K562 (cell line): Measurements from ENCODE around the gene ATP5F1D. TPM values are rescaled to one million over a fixed set of nuclear protein-coding genes. Genes with fewer than 3 reads are reported as not detected.

Source experiments
- FOS ChIP-seq: IDR thresholded peaks from 3 replicates; pipeline ENCODE4 v1.6.1; 2011; ENCODE audit not compliant: insufficient read length; ENCODE audit errors: extremely low read depth
- NR3C1 ChIP-seq: sonication (generic); formaldehyde crosslinking; IDR thresholded peaks from 2 replicates; pipeline ENCODE4 v1.8.1; 2022; ENCODE audit warnings: missing genetic modification reagents
- PCBP1 ChIP-seq: fragments of 200-400 bp; formaldehyde crosslinking; IDR thresholded peaks from 2 replicates; pipeline ENCODE4 v1.6.1; 2018; ENCODE audit warnings: mild to moderate bottlenecking, low read depth, low read length; ENCODE audit not compliant: poor library complexity, severe bottlenecking
- POLR2AphosphoS2 ChIP-seq: IDR thresholded peaks from 2 replicates; pipeline ENCODE4 v1.6.1; 2012; ENCODE audit warnings: low read length, improper control_type of control experiment
- RHOXF2B ChIP-seq: fragments of 250-450 bp; sonication (Bioruptor Pico); conservative IDR thresholded peaks from 2 replicates; pipeline ENCODE4 v1.5.1; 2021
- SNRNP70 ChIP-seq: fragments of 200-400 bp; formaldehyde crosslinking; optimal IDR thresholded peaks from 2 replicates; pipeline ENCODE3; 2017; ENCODE audit warnings: low read depth, low read length
- TBL1XR1 ChIP-seq, 2 experiments: IDR thresholded peaks; 2 replicates each; pipeline ENCODE4 v1.6.1; 2012; ENCODE audit warnings: improper control_type of control experiment in 2 of 2, low read length in 2 of 2, mild to moderate bottlenecking in 1 of 2
- WHSC1 ChIP-seq: IDR thresholded peaks from one replicate; pipeline ENCODE4 v1.6.1; 2012; ENCODE audit warnings: low read length, control low read depth, inconsistent platforms
- ZNF24 ChIP-seq: fragments of 450-650 bp; IDR thresholded peaks from 2 replicates; pipeline ENCODE4 v1.6.1; 2016
- polyA plus RNA-seq, 8 experiments: library from polyadenylated mRNA; depleted of rRNA in 4 of 8; stranded (reverse) in 5 of 8; unstranded in 3 of 8; fragments of >200 nt; fragmentation: Nextera tagmentation in 2 of 8; fragmentation: Illumina TruSeq in 1 of 8; extraction: Ambion mirVana in 2 of 8; extraction: Trizol in 1 of 8; gene quantifications; 2 replicates each; pipeline versions ENCODE4 v1.2.1 to v1.2.3, GENCODE V29; 2011 to 2014; ENCODE audit warnings: inconsistent platforms in 1 of 8, missing spikeins in 1 of 8
- total RNA-seq, 7 experiments: library from RNA; depleted of rRNA in 6 of 7; stranded (reverse); fragments of >200 nt in 6 of 7; fragmentation: Illumina TruSeq in 2 of 7; extraction: Trizol in 2 of 7; gene quantifications; 2 replicates each; pipeline versions ENCODE4 v1.2.1 to v1.2.3, GENCODE V29; 2011 to 2021; ENCODE audit warnings: low replicate concordance in 1 of 7
- TF ChIP-seq, protein P1 (sequence below): fragments of 250-450 bp; sonication (Bioruptor Pico); IDR thresholded peaks from 2 replicates; pipeline ENCODE4 v1.4.0; 2020
- TF ChIP-seq, protein P2 (sequence below), 2 experiments: fragments of 450-650 bp; conservative IDR thresholded peaks; 2 replicates each; pipeline ENCODE4 v1.6.1; 2017; ENCODE audit warnings: mild to moderate bottlenecking in 2 of 2, moderate library complexity in 2 of 2
- TF ChIP-seq, protein P3 (sequence below), 2 experiments: IDR thresholded peaks; 2 replicates each; pipeline ENCODE4 v1.6.1; 2011; ENCODE audit warnings: borderline replicate concordance in 1 of 2, control low read depth in 1 of 2, low read depth in 1 of 2, low read length in 1 of 2, mild to moderate bottlenecking in 1 of 2, mixed read lengths in 1 of 2, moderate library complexity in 1 of 2; ENCODE audit not compliant: insufficient read depth in 1 of 2, insufficient read length in 1 of 2, poor library complexity in 1 of 2, severe bottlenecking in 1 of 2; ENCODE audit errors: extremely low read depth in 1 of 2
- TF ChIP-seq, protein P4 (sequence below): sonication (generic); formaldehyde crosslinking; IDR thresholded peaks from 2 replicates; pipeline ENCODE4 v1.8.1; 2023; ENCODE audit warnings: mild to moderate bottlenecking, missing genetic modification reagents, moderate library complexity
- TF ChIP-seq, protein P5 (sequence below), 2 experiments: fragments of 450-650 bp in 1 of 2; sonication (generic) in 1 of 2; formaldehyde crosslinking; conservative IDR thresholded peaks; 2 replicates each; pipeline versions ENCODE4 v1.4.0 to v1.8.1; 2020 to 2022; ENCODE audit warnings: mild to moderate bottlenecking in 1 of 2, missing genetic modification reagents in 1 of 2

Gene ATP5F1D
- total and polyA plus RNA-seq, 9 of the 15 experiments (the other 6 are each of a cell fraction or from before 2014, with no cell fraction given), result 3.9 to 409 (median 36.8) TPM

DNA sequence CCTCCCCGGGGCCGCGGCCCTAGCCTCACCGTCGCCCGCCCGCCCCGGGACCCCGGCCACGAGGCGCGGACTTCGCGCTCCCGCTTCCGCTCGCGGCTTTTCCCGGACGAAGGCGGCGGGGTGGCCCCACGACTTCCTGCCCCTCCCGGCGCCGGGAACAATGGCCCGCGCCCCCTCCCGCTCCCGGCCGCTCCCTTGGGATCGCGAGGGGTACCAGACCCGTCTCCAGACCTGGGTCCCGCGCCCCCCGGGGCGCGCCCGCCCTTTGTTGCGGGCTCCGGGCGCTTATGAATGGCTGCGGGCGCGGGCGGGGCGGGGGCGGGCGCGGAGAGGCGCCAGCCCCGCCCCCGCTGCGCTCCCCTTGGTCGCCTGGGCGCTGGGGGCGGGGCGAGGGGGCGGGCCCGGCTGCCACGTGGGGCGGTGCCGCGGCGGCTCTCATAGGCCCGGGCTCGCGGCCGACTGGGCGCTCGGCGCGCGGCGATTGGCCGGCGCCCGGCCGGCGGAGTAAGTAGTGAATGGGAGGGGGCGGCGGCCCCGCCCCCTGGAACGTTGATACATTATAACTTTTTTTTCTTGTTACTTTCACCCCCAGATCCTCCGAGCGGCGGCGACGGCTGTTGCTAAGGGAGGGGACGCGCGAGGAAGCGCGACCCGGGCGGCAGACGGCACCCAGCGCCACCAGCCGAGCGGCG is 7.9 kb downstream of the ATP5F1D start (continued):
- TF ChIP-seq WHSC1, result no peak
- peak; percentile 47 for TF ChIP-seq FOS
- no peak for TF ChIP-seq SNRNP70
- TF ChIP-seq, protein P1, sequence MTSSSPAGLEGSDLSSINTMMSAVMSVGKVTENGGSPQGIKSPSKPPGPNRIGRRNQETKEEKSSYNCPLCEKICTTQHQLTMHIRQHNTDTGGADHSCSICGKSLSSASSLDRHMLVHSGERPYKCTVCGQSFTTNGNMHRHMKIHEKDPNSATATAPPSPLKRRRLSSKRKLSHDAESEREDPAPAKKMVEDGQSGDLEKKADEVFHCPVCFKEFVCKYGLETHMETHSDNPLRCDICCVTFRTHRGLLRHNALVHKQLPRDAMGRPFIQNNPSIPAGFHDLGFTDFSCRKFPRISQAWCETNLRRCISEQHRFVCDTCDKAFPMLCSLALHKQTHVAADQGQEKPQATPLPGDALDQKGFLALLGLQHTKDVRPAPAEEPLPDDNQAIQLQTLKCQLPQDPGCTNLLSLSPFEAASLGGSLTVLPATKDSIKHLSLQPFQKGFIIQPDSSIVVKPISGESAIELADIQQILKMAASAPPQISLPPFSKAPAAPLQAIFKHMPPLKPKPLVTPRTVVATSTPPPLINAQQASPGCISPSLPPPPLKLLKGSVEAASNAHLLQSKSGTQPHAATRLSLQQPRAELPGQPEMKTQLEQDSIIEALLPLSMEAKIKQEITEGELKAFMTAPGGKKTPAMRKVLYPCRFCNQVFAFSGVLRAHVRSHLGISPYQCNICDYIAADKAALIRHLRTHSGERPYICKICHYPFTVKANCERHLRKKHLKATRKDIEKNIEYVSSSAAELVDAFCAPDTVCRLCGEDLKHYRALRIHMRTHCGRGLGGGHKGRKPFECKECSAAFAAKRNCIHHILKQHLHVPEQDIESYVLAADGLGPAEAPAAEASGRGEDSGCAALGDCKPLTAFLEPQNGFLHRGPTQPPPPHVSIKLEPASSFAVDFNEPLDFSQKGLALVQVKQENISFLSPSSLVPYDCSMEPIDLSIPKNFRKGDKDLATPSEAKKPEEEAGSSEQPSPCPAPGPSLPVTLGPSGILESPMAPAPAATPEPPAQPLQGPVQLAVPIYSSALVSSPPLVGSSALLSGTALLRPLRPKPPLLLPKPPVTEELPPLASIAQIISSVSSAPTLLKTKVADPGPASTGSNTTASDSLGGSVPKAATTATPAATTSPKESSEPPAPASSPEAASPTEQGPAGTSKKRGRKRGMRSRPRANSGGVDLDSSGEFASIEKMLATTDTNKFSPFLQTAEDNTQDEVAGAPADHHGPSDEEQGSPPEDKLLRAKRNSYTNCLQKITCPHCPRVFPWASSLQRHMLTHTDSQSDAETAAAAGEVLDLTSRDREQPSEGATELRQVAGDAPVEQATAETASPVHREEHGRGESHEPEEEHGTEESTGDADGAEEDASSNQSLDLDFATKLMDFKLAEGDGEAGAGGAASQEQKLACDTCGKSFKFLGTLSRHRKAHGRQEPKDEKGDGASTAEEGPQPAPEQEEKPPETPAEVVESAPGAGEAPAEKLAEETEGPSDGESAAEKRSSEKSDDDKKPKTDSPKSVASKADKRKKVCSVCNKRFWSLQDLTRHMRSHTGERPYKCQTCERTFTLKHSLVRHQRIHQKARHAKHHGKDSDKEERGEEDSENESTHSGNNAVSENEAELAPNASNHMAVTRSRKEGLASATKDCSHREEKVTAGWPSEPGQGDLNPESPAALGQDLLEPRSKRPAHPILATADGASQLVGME (CRISPR knock-in tag), result no peak
- peak in 1 of 2 experiments; percentile 7; a peak in 1 of 4 replicates for TF ChIP-seq TBL1XR1 (IDR thresholded peaks at IDR 0.05; ENCODE audit: low read length in 2 of 2)
- TF ChIP-seq, protein P2, sequence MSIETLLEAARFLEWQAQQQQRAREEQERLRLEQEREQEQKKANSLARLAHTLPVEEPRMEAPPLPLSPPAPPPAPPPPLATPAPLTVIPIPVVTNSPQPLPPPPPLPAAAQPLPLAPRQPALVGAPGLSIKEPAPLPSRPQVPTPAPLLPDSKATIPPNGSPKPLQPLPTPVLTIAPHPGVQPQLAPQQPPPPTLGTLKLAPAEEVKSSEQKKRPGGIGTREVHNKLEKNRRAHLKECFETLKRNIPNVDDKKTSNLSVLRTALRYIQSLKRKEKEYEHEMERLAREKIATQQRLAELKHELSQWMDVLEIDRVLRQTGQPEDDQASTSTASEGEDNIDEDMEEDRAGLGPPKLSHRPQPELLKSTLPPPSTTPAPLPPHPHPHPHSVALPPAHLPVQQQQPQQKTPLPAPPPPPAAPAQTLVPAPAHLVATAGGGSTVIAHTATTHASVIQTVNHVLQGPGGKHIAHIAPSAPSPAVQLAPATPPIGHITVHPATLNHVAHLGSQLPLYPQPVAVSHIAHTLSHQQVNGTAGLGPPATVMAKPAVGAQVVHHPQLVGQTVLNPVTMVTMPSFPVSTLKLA (conservative IDR thresholded peaks at IDR 0.05), result peak; percentile 52 to 73; a peak in 3 of 4 replicates
- peak; percentile 89; the same call in 1 of the 2 replicates for TF ChIP-seq NR3C1 (CRISPR knock-in tag)
- TF ChIP-seq, protein P3, sequence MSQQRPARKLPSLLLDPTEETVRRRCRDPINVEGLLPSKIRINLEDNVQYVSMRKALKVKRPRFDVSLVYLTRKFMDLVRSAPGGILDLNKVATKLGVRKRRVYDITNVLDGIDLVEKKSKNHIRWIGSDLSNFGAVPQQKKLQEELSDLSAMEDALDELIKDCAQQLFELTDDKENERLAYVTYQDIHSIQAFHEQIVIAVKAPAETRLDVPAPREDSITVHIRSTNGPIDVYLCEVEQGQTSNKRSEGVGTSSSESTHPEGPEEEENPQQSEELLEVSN (IDR thresholded peaks at IDR 0.05; ENCODE audit: borderline replicate concordance in 1 of 2, extremely low read depth in 1 of 2, insufficient read depth in 1 of 2, insufficient read length in 1 of 2, low read depth in 1 of 2, low read length in 1 of 2, poor library complexity in 1 of 2, severe bottlenecking in 1 of 2), result peak; percentile 84 to 99
- TF ChIP-seq, protein P4, sequence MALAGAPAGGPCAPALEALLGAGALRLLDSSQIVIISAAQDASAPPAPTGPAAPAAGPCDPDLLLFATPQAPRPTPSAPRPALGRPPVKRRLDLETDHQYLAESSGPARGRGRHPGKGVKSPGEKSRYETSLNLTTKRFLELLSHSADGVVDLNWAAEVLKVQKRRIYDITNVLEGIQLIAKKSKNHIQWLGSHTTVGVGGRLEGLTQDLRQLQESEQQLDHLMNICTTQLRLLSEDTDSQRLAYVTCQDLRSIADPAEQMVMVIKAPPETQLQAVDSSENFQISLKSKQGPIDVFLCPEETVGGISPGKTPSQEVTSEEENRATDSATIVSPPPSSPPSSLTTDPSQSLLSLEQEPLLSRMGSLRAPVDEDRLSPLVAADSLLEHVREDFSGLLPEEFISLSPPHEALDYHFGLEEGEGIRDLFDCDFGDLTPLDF (CRISPR knock-in tag), result peak; percentile 66; the same call in 1 of the 2 replicates
- TF ChIP-seq, protein P5, sequence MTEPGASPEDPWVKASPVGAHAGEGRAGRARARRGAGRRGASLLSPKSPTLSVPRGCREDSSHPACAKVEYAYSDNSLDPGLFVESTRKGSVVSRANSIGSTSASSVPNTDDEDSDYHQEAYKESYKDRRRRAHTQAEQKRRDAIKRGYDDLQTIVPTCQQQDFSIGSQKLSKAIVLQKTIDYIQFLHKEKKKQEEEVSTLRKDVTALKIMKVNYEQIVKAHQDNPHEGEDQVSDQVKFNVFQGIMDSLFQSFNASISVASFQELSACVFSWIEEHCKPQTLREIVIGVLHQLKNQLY (CRISPR knock-in tag; conservative IDR thresholded peaks at IDR 0.05), result no peak
- no peak for TF ChIP-seq RHOXF2B (CRISPR knock-in tag)
- TF ChIP-seq ZNF24, result no peak
- peak; percentile 86 for TF ChIP-seq PCBP1
- no peak for TF ChIP-seq POLR2AphosphoS2
